Mesendoderm (in vitro differentiated cells): ENCODE measurements around the gene SYNJ2.

Experiments used
- DNase-seq: peaks from one replicate; pipeline ENCODE4 v3.0.0; 2013
- H2AK5ac ChIP-seq: 2 replicates; pipeline ENCODE4 v1.6.1; 2013; ENCODE audit warnings: low read length, inconsistent platforms
- H2BK120ac ChIP-seq: 2 replicates; pipeline ENCODE4 v1.6.1; 2013; ENCODE audit warnings: low read depth, mild to moderate bottlenecking, low read length, moderate library complexity, mixed read lengths
- H2BK15ac ChIP-seq: replicated peaks from 2 replicates; pipeline ENCODE4 v1.6.1; 2013; ENCODE audit warnings: low read depth, mild to moderate bottlenecking, moderate library complexity
- H2BK5ac ChIP-seq: 2 replicates; pipeline ENCODE4 v1.6.1; 2013; ENCODE audit warnings: low read length, inconsistent platforms
- H3K18ac ChIP-seq: 2 replicates; pipeline ENCODE4 v1.6.1; 2013; ENCODE audit warnings: mild to moderate bottlenecking, low read length, mixed read lengths
- H3K23ac ChIP-seq: one replicate; pipeline ENCODE4 v1.6.1; 2013; ENCODE audit warnings: low read length
- H3K27ac ChIP-seq: 2 replicates; pipeline ENCODE4 v1.5.1; 2013; ENCODE audit warnings: low read depth, mild to moderate bottlenecking, inconsistent platforms, low read length, moderate library complexity
- H3K27me3 ChIP-seq: 2 replicates; pipeline ENCODE4 v1.6.1; 2013; ENCODE audit warnings: low read length, control low read depth, mild to moderate bottlenecking, inconsistent platforms; ENCODE audit not compliant: insufficient read depth, poor library complexity
- H3K36me3 ChIP-seq: 2 replicates; pipeline ENCODE4 v1.6.1; 2013; ENCODE audit warnings: low read length, inconsistent platforms; ENCODE audit not compliant: control insufficient read depth, insufficient read depth
- H3K4ac ChIP-seq: one replicate; pipeline ENCODE4 v1.6.1; 2013; ENCODE audit warnings: low read depth, mild to moderate bottlenecking, low read length, moderate library complexity
- H3K4me1 ChIP-seq: 2 replicates; pipeline ENCODE4 v1.6.1; 2013; ENCODE audit warnings: low read depth, low read length, inconsistent platforms; ENCODE audit not compliant: control insufficient read depth
- H3K4me2 ChIP-seq: 2 replicates; pipeline ENCODE4 v1.6.1; 2013; ENCODE audit warnings: low read length
- H3K4me3 ChIP-seq: 2 replicates; pipeline ENCODE4 v1.5.1; 2013; ENCODE audit warnings: mild to moderate bottlenecking, low read length
- H3K56ac ChIP-seq: one replicate; pipeline ENCODE4 v1.6.1; 2013; ENCODE audit warnings: low read length
- H3K79me1 ChIP-seq: 2 replicates; pipeline ENCODE4 v1.6.1; 2013; ENCODE audit warnings: low read length, inconsistent platforms
- H3K79me2 ChIP-seq: 2 replicates; pipeline ENCODE4 v1.6.1; 2013; ENCODE audit warnings: mild to moderate bottlenecking, low read length; ENCODE audit not compliant: control insufficient read depth, insufficient read depth
- H3K9ac ChIP-seq: 2 replicates; pipeline ENCODE4 v1.6.1; 2013; ENCODE audit warnings: low read length, inconsistent platforms
- H4K5ac ChIP-seq: one replicate; pipeline ENCODE4 v1.6.1; 2013; ENCODE audit warnings: low read length
- H4K8ac ChIP-seq: one replicate; pipeline ENCODE4 v1.6.1; 2013; ENCODE audit warnings: low read depth, mild to moderate bottlenecking, control low read depth, low read length, moderate library complexity
- WGBS: extraction: QIAGEN DNeasy Blood & Tissue Kit; methylation state at CpG from one replicate; pipeline ENCODE4 v1.1.7; 2013; ENCODE audit warnings: low lambda C conversion rate, missing lambda C conversion rate; ENCODE audit not compliant: insufficient coverage; ENCODE audit errors: extremely low coverage; 5-methylcytosine and 5-hydroxymethylcytosine counted together

Gene SYNJ2

DNA sequence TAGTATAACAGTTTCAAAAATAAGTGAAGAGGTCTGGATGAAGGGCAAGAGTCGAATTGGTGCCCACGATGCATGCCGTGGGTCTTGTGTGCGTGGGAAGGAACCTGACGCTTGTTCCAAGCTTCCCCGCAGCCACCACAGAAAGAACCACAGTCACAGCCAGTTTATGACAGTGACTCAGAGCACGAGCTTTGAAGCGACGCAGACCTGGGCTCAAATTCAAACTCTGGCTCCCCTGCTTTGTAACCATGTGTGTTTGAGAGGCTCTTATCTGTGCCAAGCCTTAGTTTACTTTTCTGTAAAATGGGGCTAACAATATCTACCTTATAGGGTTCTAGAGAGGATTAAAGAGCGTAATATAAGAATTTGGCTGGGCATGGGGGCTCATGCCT lies 65.5 kb downstream of the SYNJ2 start:
- H3K18ac ChIP-seq: no peak overlapping the region
- H3K23ac ChIP-seq: no peak overlapping the region
- no peak for DNase-seq
- H3K4me3 ChIP-seq: no peak overlapping the region
- no peaks in the 10 kb centered on the region for H3K36me3 ChIP-seq
- H3K4ac ChIP-seq: no peak overlapping the region
- H4K8ac ChIP-seq: no peak overlapping the region
- H3K4me2 ChIP-seq: no peak overlapping the region
- no CpG with 5 or more reads among the region's 10 CpGs for WGBS
- no peak overlapping the region for H3K9ac ChIP-seq
- no peak overlapping the region for H2BK5ac ChIP-seq
- no peak overlapping the region for H3K56ac ChIP-seq
- H2AK5ac ChIP-seq: no peak overlapping the region
- no peaks in the 10 kb centered on the region for H3K79me2 ChIP-seq
- H4K5ac ChIP-seq: no peak overlapping the region
- no peaks in the 10 kb centered on the region for H3K4me1 ChIP-seq
- H3K27ac ChIP-seq: no peak overlapping the region
- H3K79me1 ChIP-seq: no peaks in the 10 kb centered on the region
- H3K27me3 ChIP-seq: no peaks in the 10 kb centered on the region
- no peak overlapping the region for H2BK120ac ChIP-seq
- H2BK15ac ChIP-seq: no peak overlapping the region

DNA sequence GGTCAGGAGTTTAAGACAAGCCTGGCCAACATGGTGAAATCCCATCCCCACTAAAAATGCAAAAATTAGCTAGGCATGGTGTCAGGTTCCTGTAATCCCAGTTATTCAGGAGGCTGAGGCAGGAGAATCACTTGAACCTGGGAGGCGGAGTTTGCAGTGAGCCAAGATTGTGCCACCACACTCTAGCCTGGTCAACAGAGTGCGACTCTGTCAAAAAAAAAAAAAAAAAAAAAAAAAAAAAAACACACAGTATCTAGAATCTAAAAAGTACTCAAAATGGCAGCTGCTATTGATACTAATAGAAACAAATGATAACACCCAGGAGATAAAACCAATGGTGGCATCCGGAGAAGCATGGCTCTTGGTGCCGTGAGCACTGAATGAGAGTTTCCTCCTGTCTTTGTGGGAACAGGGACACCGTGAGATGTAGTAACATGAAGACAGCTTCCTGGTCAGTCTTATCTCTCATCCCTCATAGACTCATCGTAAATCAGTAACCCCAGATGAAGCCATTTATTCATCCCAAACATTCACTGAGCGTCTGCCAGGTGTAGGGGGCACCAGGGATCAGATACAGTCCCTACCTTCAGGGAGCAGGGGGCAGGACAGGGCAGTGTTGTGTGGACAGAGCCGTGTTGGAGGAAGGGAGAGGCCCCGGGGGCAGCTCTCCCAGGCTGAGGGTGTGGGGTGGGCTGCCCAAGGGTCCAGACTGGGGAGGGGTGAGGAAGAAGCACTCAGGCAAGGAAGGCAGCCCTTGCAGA lies 66.1 kb downstream of the SYNJ2 start:
- no peaks in the 10 kb centered on the region for H3K79me1 ChIP-seq
- no peak overlapping the region for H3K23ac ChIP-seq
- H3K27ac ChIP-seq: no peak overlapping the region
- no peak overlapping the region for H3K9ac ChIP-seq
- no peak overlapping the region for H3K4ac ChIP-seq
- no peak overlapping the region for H2BK5ac ChIP-seq
- no peak overlapping the region for H3K4me3 ChIP-seq
- H3K4me2 ChIP-seq: no peak overlapping the region
- no peaks in the 10 kb centered on the region for H3K36me3 ChIP-seq
- H2BK120ac ChIP-seq: no peak overlapping the region
- no peaks in the 10 kb centered on the region for H3K27me3 ChIP-seq
- H3K4me1 ChIP-seq: no peaks in the 10 kb centered on the region
- no peak overlapping the region for H3K18ac ChIP-seq
- WGBS: no CpG with 5 or more reads among the region's 9 CpGs
- H4K8ac ChIP-seq: no peak overlapping the region
- no peak overlapping the region for H2AK5ac ChIP-seq
- no peak overlapping the region for H4K5ac ChIP-seq
- DNase-seq: no peak
- H3K79me2 ChIP-seq: no peaks in the 10 kb centered on the region
- H3K56ac ChIP-seq: no peak overlapping the region
- H2BK15ac ChIP-seq: no peak overlapping the region

DNA sequence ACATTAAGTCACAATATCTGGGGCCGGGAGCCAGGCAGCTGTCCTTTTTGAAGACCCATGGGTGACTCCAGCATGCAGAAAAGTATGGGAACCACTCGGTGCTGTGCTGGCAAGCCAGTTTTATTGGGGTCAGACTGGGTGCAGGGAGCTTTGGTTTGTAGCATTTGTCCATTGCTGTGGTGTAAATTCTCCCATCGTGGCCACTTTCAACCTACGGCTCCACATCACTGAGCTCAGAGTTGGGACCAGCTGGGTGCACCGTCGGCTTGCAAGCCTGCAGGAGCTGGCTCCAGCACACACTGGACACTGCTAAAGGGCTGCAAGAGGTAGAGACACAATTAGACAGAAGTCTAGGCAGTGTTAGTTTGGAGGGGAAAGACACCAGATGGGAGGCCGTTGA lies 66.9 kb downstream of the SYNJ2 start:
- H3K79me1 ChIP-seq: no peaks in the 10 kb centered on the region
- no peaks in the 10 kb centered on the region for H3K79me2 ChIP-seq
- H4K8ac ChIP-seq: no peak overlapping the region
- H3K4me2 ChIP-seq: no peak overlapping the region
- no peak overlapping the region for H3K4me3 ChIP-seq
- H2BK5ac ChIP-seq: no peak overlapping the region
- H3K23ac ChIP-seq: no peak overlapping the region
- H2BK15ac ChIP-seq: no peak overlapping the region
- H3K27me3 ChIP-seq: no peaks in the 10 kb centered on the region
- no peak overlapping the region for H3K4ac ChIP-seq
- WGBS: no CpG with 5 or more reads among the region's 7 CpGs
- no peak overlapping the region for H2BK120ac ChIP-seq
- H3K36me3 ChIP-seq: no peaks in the 10 kb centered on the region
- H3K9ac ChIP-seq: no peak overlapping the region
- H2AK5ac ChIP-seq: no peak overlapping the region
- H3K27ac ChIP-seq: no peak overlapping the region
- DNase-seq: no peak
- H4K5ac ChIP-seq: no peak overlapping the region
- no peak overlapping the region for H3K18ac ChIP-seq
- no peaks in the 10 kb centered on the region for H3K4me1 ChIP-seq
- H3K56ac ChIP-seq: no peak overlapping the region

DNA sequence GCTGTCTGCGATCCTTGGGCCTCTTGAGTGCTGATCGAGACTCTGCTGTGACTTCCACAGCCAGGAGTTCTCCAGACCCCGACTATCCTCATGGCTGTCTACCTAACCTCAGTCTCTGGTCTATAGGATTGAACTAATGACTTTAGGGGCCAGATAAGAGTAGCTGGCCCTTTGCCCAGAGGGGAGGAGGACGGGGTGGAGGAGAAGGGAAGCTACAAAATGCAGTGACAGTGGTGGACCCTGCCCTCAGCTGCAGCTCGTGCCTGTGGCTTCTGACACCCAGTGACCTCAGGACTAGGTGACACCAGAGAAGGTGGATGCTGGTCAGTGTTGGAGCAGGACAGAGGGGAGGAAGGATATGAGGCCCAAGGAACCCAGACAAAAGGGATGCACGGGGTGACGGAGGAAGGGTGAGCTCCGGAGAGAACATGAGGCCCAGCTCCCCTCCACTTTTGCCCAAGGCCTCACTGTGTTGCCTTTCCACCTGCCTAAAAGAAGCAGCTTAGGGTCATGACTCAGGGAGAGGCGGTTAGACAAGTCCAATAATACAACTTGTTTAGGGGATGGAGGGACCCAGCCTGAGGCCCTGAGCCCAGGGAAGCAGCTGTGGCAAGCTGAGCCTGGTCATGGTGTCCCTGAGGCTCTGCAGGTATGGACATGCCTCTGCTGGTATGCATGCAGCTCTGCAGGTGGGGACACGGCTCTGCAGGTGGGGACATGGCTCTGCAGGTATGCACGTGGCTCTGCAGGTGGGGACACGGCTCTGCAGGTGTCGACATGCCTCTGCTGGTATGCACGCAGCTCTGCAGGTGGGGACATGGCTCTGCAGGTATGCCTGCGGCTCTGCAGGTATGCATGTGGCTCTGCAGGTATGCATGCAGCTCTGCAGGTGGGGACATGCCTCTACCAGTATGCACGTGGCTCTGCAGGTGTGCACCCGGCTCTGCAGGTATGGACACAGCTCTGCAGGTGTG lies 67.7 kb downstream of the SYNJ2 start:
- H3K23ac ChIP-seq: no peak overlapping the region
- H3K18ac ChIP-seq: no peak overlapping the region
- no peaks in the 10 kb centered on the region for H3K79me1 ChIP-seq
- H2BK15ac ChIP-seq: no peak overlapping the region
- no peak overlapping the region for H3K4me3 ChIP-seq
- H3K27ac ChIP-seq: no peak overlapping the region
- no peaks in the 10 kb centered on the region for H3K4me1 ChIP-seq
- no CpG with 5 or more reads among the region's 17 CpGs for WGBS
- H2BK120ac ChIP-seq: no peak overlapping the region
- no peak overlapping the region for H4K5ac ChIP-seq
- H2AK5ac ChIP-seq: no peak overlapping the region
- H3K79me2 ChIP-seq: no peaks in the 10 kb centered on the region
- H3K36me3 ChIP-seq: no peaks in the 10 kb centered on the region
- no peak for DNase-seq
- no peak overlapping the region for H3K56ac ChIP-seq
- H3K4me2 ChIP-seq: no peak overlapping the region
- H3K27me3 ChIP-seq: no peaks in the 10 kb centered on the region
- no peak overlapping the region for H2BK5ac ChIP-seq
- no peak overlapping the region for H4K8ac ChIP-seq
- H3K4ac ChIP-seq: no peak overlapping the region
- H3K9ac ChIP-seq: no peak overlapping the region

DNA sequence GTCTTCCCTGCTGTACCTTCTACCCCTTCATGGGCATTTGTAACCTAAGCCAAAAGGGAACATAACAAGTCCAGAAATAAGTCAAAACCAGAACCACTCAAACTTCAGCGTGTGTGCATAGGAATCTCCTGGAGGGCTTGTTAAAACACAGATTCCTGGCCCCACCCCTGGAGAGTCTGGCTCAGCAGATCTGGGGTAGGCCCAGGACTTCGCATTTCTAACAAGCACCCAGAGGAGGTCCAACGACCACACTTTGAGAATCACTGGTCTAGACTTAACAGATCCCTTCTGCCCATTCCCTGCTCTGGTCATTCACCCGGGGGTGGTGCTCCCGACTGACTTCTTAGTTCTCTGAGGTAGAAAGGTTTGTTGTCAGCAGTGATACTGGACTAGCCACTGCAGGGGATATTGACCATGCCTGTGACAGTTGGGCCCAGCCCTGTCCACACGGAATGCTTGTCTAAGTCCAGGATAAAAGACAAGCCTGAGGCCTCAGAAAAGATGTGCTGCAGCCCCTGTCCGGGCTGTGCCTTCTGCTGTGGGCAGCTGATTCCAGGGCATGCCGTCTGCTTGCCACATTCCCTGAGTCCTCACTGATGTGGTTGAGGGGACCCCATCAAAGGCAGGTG lies 68.6 kb downstream of the SYNJ2 start:
- Histone ChIP-seq H3K23ac (no peak overlapping the region), H3K79me2 (no peaks in the 10 kb centered on the region), H3K36me3 (no peaks in the 10 kb centered on the region), H3K9ac (no peak overlapping the region), H2BK5ac (no peak overlapping the region), H2BK15ac (no peak overlapping the region), H4K5ac (no peak overlapping the region), H3K56ac (no peak overlapping the region), H3K79me1 (no peaks in the 10 kb centered on the region), H2BK120ac (no peak overlapping the region), H3K4me2 (no peak overlapping the region), H3K4ac (no peak overlapping the region), H3K4me1 (no peaks in the 10 kb centered on the region), H2AK5ac (no peak overlapping the region), H3K4me3 (no peak overlapping the region), H3K18ac (no peak overlapping the region), H4K8ac (no peak overlapping the region), H3K27me3 (no peaks in the 10 kb centered on the region), H3K27ac (no peak overlapping the region)
- DNase-seq: no peak
- WGBS: no CpG with 5 or more reads among the region's 8 CpGs
